HG02852 (cell line): ENCODE results near the gene MRC2.

ENCODE experiments used
- ATAC-seq: cut with Tn5 transposase; IDR thresholded peaks from one replicate; pipeline ENCODE4 v1.9.1; 2021; ENCODE audit warnings: mild to moderate bottlenecking, moderate library complexity; ENCODE audit not compliant: unreplicated experiment

MRC2 gene

GRCh38 chr17:62631086-62631935 is 3.8 kb downstream of the MRC2 start:
- ATAC-seq = no peak

- ATAC-seq = no peak
Observed at GRCh38 chr17:62631936-62632924, 4.8 kb downstream of the MRC2 start.

GRCh38 chr17:62637809-62638208 is 10.3 kb downstream of the MRC2 start:
- no peak for ATAC-seq

GRCh38 chr17:62641153-62641552 is 13.7 kb downstream of the MRC2 start:
- no peak for ATAC-seq

GRCh38 chr17:62641951-62642350 is 14.5 kb downstream of the MRC2 start:
- no peak for ATAC-seq

GRCh38 chr17:62643496-62643895 is 16.0 kb downstream of the MRC2 start:
- ATAC-seq = no peak

- ATAC-seq = no peak
Observed at GRCh38 chr17:62644487-62645173, 17.2 kb downstream of the MRC2 start.

GRCh38 chr17:62648251-62648955 is 20.9 kb downstream of the MRC2 start:
- ATAC-seq = no peak

- ATAC-seq = no peak
Observed at GRCh38 chr17:62648956-62649294, 21.5 kb downstream of the MRC2 start.

- ATAC-seq = no peak
Observed at GRCh38 chr17:62649570-62649969, 22.1 kb downstream of the MRC2 start.

GRCh38 chr17:62650587-62650986 is 23.1 kb downstream of the MRC2 start:
- no peak for ATAC-seq

- no peak for ATAC-seq
Observed at GRCh38 chr17:62652251-62653001, 25.0 kb downstream of the MRC2 start.

- peak; percentile 87 for ATAC-seq
Observed at GRCh38 chr17:62653002-62653825, 25.7 kb downstream of the MRC2 start.

- ATAC-seq = no peak
Observed at GRCh38 chr17:62653826-62654761, 26.6 kb downstream of the MRC2 start.

- no peak for ATAC-seq
Observed at GRCh38 chr17:62655656-62656055, 28.2 kb downstream of the MRC2 start.

- ATAC-seq = no peak
Observed at GRCh38 chr17:62656446-62656845, 29.0 kb downstream of the MRC2 start.

GRCh38 chr17:62657145-62657665 is 29.7 kb downstream of the MRC2 start:
- ATAC-seq = no peak

- ATAC-seq = no peak
Observed at GRCh38 chr17:62657690-62658089, 30.2 kb downstream of the MRC2 start.
